Vein endothelial cell (primary cell): ENCODE results near the gene TPTE. TPM values are rescaled to one million over a fixed set of nuclear protein-coding genes. Genes with fewer than 3 reads are reported as not detected.

Experiments used
- small RNA-seq: library from RNA; depleted of rRNA; stranded (forward); fragments of <200 nt; gene quantifications from one replicate; pipeline ENCODE3, GENCODE V24; 2012
- total RNA-seq: library from RNA; depleted of rRNA; stranded (reverse); fragments of >200 nt; gene quantifications from 2 replicates; pipeline ENCODE4 v1.2.3, GENCODE V29; 2012

The TPTE gene
- not detected in 2 replicates for total RNA-seq

DNA sequence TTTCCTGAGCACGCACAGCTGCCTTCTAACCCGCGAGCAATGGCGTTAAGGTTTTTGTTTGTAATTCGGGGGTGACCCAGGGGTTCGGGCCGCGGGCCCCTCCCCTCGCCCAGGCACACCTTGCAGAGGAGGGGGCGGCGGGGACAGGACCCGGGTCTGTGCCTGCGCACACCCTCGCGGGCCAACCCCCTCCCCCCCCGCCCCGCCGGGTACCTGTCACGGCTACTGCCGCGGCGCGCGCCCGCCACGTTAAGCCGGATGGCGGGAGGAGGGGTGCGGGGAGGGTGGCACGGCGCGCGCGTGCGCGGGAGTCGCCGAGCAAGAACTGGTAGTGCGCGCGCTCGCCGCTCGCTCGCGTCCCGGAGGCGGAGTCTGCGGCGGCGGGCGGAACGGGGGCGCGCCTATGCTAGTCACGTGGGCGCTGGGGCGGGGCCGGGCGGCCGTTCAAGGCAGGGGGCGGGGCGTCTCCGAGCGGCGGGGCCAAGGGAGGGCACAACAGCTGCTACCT is at the start of gene TPTE:
TPTE (plus strand) TSS at position 493 of the 508 bp plus-strand sequence. CDS start 17,141 bp downstream, outside the sequence.

Small RNA genes within 50 kb of the gene (small RNA-seq; reads per million reads assigned to genes)
- not detected for gene CYCSP41
